Stimulated activated CD4-positive, alpha-beta T cell treated with anti-CD3 and anti-CD28 coated beads, Interleukin-12 subunit alpha, Interleukin-12 subunit beta, amount 100 ng/mL, for 48 hours (primary cell): Measurements from ENCODE around the gene RBFA.
A peak's percentile ranks its signal among the peaks of the same experiment; 100 is the strongest.
"Not testable (repeated sequence)": the region's sequence is repeated elsewhere in the genome, so short reads cannot be mapped to it uniquely, and the experiment has no call there.

Source experiments
- DNase-seq, 3 donors: peaks; one replicate each; pipeline ENCODE4 v3.0.0-alpha.2; 2020; ENCODE audit warnings: low read depth in 2 of 3, low spot score in 1 of 3

Gene RBFA

GRCh38 chr18:80034068-80034851 lies at the start of gene RBFA:
Gene RBFA, plus strand, starts transcription at chr18:80034434. Its CDS starts 62 bp downstream, at chr18:80034496.
- DNase-seq = peak; percentile 98 to 100 (median 99)

DNA sequence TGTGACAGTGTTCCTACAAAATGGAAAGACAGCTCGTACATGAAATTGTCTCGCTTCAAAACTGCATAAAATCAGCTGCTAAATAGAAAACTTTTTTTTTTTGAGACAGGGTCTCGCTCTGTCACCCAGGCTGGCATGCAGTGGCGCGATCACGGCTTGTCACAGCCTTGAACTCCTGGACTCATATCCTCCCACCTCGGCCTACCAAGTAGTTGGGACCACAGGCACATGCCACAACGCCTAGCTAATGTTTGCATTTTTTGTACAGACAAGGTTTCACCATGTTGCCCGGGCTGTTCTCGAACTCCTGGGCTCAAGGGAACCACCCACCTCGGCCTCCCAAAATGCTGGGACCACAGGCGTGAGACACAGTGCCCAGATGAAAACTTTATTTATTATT lies 49.1 kb upstream of the RBFA start:
- no peak for DNase-seq

GRCh38 chr18:79986726-79987125 lies 47.5 kb upstream of the RBFA start:
- DNase-seq = no peak

- no peak for DNase-seq
These were observed 46.7 kb upstream of the RBFA start for GRCh38 chr18:79987566-79987965.

DNA sequence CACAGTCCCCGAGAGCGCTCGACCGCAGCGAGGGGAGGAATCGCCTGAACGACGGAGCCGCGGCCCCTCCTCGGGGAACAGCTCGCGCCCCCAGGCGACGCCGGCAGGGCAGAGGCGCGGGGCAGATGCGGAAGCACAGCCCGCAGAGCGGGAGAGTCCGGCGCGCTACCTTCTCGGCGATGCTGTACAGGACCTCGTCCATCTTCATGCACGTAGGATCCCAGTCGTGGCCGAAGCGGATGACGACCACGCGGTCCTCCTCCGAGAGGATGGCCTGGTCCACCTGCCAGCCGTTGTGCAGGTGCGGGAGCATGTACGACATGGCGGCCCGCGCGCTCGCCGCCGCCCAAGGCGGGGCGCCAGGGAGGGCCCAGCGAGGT lies 46.2 kb upstream of the RBFA start:
- peak in 1 of 3 donors; percentile 49 for DNase-seq

DNA sequence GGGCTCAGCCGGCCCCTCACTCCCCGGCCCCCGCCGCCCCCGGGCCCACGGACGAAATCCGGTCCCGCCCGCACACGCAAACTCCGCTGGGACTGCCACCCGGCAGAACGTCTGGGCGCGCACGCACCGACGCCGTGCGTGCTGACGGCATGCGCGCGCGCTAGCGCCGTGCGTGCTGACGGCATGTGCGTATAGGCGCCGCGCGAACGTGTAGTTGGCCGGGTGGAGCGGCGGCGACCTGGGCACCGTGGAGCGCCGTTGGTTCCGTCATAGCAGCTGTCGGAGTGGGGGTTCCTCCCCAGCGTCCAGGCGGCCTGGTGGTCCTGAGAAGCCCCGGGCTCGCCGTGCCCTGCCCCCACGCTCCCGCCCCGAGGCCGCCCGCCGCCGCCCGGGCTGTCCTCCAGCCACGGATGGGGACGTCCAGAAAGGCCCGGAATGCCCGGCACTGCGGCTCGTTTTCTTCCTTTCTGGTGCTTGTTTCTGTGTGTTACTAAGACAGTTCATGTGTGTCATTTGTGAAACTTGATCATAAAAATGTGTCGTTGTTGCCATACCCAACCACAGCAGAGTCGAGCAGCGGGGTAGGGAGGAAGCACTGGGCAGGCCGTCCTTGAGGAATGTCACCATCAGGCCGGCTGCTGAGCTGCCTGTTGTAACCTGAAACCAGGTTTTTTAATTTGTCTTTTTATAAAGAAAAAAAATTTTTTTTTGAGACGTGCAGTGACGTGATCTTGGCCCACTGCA lies 45.6 kb upstream of the RBFA start, which contains the start of gene TXNL4A:
Gene TXNL4A, minus strand, starts transcription at position 113 of the 744 bp plus-strand sequence. CDS start 171 bp downstream, outside the sequence.
- peak; percentile 71 to 85 (median 72) for DNase-seq

DNA sequence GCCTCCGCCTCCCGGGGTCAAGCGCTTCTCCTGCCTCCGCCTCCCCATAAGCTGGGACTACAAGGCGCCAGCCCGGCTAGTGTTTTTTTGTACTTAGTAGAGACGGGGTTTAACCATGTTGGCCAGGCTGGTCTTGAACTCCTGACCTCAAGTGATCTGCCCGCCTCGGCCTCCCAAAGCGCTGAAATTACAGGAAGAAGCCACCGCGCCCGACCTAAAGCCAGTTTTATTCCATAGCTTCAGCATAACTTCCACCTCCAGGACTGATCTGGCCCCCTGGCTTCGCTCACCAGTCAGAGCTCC lies 45.1 kb upstream of the RBFA start:
- no peak for DNase-seq

DNA sequence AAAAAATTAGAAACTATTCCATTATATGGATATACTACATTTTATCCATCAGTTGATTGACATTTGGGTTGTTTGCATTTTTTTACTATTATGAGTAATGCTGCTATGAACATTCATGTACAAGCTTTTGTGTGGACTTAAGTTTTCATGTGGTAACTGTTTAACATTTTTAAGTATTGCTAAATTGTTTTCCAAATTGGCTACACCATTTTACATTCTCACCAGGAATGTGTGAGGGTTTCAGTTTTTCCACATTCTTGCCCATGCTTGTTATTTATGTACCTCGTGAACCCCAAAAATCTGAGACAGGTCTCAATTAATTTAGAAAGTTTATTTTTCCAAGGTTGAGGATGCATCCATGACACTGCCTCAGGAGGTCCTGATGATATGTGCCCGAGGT lies 42.7 kb upstream of the RBFA start:
- no peak for DNase-seq

DNA sequence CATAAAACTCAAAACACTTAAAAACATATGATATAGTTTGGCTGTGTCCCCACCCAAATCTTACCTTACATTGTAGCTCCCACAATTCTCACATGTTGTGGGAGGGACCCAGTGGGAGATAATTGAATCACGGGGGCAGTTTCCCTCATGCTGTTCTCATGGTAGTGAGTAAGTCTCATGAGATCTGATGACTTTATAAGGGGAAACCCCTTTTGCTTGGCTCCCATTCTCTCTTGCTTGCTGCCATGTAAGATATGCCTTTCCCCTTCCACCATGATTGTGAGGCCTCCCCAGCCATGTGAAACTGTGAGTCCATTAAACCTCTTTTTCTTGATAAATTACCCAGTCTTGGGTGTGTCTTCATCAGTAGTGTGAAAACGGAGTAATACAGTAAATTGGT lies 34.5 kb upstream of the RBFA start:
- not testable (repeated sequence) for DNase-seq

DNA sequence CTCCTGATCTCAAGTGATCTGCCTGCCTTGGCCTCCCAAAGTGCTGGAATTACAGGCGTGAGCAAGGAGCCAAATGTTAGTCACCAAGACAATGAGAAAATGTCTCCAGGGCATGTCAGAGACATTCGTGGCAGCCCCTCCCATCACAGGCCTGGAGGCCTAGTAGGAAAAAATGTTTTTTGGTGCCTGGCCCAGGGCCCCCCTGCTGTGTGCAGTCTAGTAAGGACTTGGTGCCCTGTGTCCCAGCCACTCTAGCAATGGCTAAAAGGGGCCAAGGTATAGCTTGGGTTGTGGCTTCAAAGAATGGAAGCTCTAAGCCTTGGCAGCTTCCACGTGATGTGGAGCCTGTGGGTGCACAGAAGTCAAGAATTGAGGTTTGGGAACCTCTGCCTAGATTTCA lies 33.4 kb upstream of the RBFA start:
- DNase-seq = no peak

DNA sequence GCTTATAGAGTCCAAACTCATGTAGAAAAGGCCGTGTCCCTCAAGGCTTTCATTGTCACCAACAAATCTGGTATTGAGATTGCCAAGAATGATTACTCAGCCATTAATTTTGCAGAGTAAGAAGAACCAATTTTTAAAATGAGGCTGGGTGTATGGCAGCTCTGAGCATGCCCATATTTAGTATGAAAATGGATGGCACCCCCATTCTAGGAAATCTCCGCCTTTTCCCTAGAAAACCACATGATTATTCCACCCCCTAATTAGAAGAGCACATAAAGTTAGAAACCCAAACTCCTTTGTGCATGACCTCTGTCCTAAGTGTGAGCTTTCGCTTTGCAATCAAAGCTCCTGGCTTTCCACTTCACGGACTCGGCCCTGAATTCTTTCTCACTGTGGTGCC lies 31.8 kb upstream of the RBFA start:
- DNase-seq = no peak

DNA sequence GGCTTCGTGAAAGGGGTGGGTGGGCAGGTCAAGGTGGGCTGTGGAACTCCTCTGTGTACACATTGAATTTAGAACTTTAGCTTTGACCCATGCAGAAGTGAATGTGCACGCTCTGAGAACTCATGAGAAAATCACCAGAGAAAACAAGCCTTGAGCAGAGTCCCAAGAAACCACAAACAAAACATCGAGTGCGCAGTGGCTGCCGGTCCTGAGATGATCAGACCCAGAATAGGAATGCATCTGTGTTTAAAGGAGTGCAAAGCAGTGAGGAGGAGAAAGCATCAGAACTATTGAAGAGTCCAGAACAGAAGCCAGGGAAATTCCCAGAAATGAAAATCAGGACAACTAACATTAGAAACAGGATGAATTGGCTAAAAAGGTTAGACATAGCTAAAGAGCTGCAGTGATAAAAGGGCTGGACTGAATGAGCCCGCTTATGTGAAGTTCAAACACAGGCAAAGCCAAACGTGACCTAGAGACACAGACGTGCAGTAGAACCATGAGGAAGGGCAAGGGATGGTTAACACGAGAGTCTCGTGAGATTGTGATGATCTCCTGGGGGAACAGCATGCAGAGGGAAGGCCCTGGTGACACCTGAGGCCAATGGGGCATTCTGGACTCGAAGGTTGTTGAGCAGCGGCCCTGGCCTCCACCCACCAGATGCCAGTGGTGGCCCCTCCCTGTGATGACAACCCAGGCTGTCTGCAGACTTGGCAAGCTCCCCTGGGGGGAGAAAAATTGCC lies 29.5 kb upstream of the RBFA start:
- no peak for DNase-seq

GRCh38 chr18:80006724-80007123 lies 27.5 kb upstream of the RBFA start:
- no peak for DNase-seq

GRCh38 chr18:80009661-80010550 lies 24.3 kb upstream of the RBFA start:
- DNase-seq = no peak

DNA sequence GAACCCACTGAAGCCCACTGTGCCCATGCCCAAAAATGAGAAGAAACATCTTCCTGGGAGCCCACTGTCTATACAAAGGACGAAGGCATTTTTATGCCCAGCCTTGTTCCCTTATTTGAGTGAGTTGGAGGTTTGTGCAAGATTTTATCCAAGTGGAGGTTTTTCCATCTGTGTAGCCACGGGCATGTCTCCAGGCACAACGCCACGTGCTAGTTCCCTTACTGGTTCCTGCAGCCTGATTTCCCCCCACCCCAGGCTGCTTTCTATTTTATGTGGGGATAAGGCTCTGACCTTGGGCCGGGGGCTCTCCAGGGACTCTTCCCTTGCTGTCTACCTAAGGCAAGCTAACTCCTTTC lies 23.7 kb upstream of the RBFA start:
- DNase-seq = no peak

- DNase-seq = not testable (repeated sequence)
These were observed 22.6 kb upstream of the RBFA start for GRCh38 chr18:80011496-80012137.

DNA sequence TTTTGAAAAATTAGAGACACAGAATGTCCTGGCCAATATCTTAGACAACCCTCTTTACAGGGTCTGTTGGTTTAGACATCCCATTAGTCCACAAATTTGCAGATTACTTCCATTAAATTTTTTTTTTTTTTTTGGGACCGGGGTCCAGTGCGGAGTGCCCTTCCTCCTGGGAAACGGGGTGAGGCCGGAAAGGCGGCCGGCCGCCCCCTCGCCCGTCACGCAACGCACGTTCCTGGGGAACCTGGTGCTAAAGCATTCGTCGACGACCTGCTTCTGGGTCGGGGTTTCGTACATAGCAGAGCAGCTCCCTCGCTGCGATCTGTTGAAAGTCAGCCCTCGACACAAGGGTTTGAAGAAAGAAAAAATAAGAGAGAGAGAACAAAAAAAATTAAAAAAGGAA lies 21.5 kb upstream of the RBFA start:
- no peak for DNase-seq

DNA sequence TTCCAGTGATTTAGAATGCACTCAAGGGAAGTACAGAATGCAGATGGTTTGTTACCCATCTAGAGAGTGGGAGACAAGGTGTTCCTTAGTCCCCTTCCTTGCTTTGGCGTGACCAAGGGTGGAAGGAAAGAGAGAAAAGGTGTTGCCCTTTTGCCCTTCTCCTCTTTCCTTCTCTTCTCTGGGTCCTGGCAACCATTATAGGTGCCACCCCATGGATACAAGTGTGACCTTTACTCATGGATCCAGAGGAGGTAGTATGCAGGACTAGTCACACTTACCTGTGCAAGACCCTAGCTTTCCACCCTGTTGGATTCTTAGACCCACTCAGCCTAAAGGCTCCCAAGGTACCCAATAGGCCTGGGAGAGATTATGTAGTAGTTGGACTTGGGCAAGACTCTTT lies 11.6 kb upstream of the RBFA start:
- DNase-seq = no peak

- no peak for DNase-seq
These were observed 11.1 kb upstream of the RBFA start for GRCh38 chr18:80023173-80023572.

DNA sequence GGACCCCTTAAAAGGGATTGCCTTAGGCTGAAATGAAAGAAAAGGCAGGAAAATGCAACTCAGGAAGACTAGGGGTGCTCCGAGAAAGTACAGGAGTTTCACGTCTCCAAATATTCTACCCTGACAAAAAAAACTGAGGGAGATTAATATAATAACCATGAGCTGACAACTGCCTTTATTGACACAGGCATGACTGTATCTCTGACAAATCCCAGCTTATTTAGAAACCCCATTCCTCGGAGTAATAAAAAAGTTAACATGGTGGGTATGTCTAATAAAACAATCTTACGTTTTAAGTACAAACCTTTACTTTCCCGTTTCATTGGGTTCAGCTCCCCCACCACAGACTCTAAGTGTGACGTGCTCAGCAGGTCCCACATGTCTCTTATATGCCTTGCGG lies 7.9 kb upstream of the RBFA start:
- no peak for DNase-seq

- not testable (repeated sequence) for DNase-seq
These were observed 6.5 kb upstream of the RBFA start for GRCh38 chr18:80027719-80028118.
